Stimulated activated CD4-positive, alpha-beta T cell treated with anti-CD3 and anti-CD28 coated beads, Interleukin-2, amount 100 ng/mL, for 24 hours (primary cell): Measurements from ENCODE around the gene RAI2.

Source experiments
- DNase-seq, 2 donors: peaks; one replicate each; pipeline ENCODE4 v3.0.0-alpha.2; 2020

RAI2 gene

DNA sequence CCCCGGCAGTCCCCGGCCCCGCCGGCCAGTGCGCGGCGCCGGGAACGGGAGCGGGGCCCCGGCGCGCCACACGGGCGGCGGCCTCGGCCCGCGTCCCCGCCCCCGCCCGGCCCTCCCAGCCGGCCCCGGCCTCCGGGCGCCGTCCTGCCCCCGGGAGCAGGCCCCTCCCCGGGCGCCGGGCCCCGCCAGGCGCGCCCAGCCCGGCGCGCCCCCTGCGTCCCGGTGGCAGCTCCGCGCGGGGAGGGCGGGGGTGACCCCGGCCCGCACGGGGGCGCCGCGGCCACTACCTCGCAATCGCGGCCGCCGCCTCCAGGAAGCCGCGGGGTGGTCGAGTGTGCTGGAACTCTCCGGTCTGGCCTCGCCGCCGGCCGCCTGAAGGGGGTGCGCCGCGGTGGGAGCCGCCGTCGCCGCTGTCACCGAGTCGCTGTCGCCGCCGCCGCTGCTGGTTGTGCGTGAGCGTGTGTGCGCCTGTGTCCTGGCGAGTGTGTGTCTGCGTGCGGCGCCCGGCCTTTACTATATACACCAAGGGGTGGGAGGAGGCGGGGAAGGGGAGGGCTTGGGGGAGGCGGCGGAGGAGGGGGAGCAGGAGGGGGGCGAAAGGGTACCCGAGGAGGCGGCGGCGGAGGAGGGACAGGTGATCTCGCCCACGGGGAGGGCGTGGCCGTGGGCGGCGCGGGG is at the start of gene RAI2:
TSS of gene RAI2 (minus strand) at position 488 of the 678 bp plus-strand sequence. CDS start 59,288 bp downstream, outside the sequence.
- peak in 1 of 2 donors; percentile 27 for DNase-seq

DNA sequence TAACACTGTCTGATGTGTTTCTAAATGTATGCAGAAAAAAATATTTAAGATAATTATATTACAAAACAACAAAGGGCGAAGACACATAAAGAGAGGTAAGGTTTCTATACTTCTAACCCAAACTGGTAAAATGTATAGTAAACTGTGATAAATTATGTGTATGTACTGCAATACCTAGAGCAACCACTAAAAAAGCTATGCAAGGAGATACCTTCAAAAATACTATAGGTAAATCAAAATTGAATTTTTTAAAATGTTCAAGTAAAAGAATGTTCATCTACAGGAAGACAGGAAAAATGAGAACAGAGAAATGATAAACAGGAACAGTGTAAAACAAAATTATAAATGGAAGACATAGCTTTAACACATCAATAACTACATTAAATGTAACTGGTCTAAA is 27.3 kb upstream of the RAI2 start:
- no peak for DNase-seq

DNA sequence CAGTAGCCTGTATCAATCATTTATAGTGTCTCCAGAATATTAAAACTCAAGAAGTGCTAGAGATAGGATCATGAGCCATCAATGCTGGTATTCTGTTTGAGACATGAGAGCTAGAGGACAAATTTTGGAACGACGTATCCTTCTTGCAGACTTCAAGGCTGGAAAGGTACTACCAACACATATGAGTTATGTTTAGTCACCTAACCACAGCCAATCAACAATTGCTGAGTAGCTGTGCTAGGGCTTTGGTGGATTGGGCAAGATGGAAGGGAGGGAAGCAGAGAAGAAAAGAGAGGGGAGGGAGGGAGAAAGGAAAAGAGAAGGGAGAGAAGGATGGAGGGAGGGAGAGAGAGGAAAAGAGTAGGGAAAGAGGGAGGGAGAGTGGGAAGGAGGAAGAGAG is 21.6 kb upstream of the RAI2 start:
- DNase-seq: no peak

DNA sequence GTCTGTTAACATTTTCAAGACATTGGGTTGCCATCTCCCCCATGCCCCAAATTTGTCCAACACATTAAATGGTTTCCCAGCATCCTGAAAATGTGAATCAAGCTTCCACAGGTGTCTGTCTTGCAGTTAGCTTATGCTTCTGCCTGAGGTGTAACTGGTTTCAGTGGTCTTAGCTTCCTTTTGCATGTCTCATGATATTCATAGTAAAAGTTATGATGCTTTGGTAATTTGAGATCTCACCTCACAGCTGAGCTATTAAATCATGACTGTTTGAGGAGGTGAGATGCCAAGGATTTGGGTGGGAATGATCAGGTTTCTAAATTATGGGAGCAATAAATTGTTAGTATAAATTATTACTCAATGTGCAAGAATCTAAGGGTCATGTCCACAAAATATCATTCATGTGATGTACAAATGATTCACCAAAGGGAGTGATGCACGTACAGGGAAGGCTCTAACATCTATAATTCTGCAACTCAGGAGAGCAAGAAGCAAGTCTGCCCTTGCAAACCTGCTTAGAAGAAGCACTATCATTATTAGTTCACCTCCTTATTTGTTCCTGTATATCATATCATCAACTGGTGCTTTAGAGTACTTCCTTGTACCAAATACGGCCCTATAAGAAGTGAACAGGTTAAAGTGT is 17.1 kb upstream of the RAI2 start:
- no peak for DNase-seq

DNA sequence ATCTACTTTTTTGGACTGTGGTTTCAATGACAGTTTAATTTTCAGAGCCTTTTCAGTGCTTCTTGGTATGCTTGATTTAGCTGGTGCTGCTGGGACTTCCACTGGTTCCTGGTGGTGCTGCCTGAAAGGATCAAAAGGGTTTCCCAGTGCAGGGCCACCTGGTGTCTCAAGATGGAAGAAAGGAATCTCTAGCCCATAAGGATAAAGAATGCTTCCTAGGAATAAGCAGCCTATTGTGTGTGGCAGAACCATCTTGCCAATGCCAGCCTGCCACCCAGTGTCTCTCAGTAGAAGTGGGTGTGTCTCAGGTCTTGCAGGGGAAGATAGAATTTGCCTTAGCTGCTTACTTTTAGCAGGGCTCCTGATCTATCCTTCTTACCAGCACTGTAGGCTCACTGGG is 15.0 kb upstream of the RAI2 start:
- DNase-seq: no peak

DNA sequence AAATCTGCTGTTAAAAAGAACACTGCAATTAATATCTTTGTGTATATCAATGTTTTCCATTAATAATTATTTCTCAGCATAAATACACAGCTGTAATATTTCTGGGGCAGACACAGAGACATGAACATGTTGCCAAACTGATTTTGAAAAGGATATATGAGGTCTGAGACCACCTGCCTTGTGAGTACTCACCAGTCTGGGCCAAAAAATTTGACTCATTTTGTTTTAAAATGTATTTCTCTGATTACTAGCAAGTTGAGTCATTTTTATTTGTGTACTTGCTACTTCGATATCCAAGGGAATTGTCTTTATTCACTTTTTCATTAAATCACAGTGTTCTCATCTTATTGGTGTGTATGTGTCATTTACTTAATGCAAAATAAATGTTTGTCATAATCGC is 8.5 kb upstream of the RAI2 start:
- no peak for DNase-seq

DNA sequence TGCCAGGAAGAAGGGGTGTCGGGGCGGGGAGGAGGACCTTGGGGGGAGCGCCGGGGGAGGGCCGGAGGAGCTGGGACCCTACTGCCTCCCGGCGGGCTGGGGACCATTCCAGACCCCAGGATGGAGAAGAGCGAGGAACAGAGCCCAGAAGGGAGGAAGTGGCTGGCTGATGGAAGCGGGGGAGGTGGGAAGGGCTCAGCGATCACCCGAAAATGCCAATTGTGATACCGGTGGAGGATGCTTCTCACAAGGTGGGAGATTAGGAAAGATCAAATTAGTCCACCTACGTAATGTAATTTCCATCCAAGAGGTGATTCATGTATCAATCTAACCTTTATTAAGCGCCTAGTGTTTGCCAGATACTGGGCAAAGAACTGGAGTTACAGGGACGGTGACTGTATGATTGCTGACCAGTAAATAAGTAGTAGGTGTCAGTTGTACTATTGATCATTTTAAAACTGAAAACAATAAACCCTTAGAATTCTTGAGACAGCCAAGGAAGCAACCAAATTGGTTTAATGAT is 452 bp upstream of the RAI2 start:
- no peak for DNase-seq

DNA sequence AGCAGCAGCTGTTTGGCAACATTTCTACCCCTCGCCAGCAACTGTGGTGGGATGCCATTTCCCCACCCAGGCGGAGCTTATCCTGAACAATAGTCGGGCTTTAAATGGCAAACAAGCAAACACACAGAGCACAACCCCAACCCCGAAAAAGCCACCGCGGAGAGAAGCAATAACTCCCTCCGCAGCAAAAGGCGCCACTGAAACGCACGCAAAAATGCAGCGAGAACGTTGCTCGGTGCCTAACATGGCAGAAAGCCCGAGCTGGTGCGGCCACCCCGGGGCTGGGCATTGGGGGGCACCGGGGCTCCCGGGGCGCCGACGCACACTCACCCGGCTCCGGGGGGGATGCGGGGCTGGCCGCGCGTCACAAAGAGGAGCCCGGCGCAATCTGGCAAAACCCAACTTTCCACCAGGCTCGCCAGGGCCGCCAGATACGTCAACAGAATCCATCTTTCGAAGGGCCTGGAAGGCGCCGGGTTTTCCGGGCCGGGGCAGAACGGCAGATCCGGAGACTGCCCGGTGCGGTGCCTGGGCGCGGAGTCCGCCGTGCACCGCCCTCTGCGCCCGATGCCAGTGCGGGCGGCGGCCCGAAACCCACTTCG is 818 bp downstream of the RAI2 start:
- no peak for DNase-seq

DNA sequence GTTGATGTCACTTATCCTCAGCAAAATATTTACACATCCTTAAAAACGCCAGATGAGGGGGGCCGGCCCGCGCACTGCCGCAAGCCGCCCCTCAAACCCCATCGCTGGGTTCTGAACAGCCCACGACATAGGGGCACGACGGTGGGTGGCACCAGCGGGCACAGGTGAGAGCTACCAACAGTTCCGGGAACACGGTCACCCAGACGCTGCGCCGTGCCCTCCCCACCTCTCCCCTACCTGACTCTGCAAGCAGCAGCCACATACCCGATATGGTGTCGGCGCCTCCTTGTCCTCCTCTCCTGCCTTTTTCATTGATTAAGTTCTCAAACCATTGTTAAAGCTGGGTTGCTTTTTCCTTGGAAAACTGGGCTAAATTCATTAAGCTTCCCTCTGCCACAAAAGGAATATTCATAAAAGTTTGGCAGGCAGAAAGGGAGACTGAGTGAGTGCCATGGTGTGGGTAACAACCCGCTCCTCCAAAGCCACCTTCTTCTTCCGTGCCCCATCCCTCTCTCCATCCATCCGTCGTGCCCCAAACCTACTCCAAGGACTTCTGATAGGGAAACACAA is 1.4 kb downstream of the RAI2 start:
- no peak for DNase-seq

DNA sequence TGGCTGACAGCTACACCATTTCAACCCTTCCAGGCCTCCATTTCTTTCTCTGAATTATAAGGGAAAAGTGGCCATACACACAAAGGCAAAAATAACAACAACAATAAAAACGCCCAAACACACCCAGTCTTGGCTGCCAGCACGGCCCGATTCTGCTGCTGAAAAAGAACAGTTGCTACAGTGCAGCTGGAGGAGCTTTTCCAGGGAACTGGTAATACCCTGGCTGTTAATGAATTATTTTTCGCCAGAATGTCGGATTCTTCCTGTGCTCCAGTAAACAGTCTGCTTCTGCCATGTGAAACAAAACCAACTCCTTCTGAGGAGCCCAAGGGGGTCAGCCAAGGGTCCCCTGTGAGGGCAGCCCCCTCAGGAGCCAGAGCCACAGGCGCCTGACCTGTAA is 6.6 kb downstream of the RAI2 start:
- DNase-seq: no peak

DNA sequence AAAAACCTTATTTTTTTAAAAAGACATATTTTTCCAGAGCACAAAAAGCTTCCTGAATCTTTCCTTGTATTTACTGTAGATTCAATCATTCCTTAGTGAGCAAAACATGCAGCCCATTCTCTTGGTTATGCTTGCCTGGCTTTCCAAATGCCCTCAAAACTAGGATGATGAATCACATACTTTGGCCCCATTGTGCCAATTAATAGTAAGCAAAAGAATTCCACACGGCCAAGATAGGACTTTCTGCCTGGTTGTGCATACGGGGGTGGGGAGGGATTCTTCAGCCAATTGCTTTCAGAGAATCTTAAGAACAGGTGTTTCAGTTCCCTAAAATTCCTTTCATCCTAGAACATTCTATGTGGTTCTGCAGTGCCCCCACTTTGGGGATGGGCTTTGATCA is 7.0 kb downstream of the RAI2 start:
- DNase-seq: no peak

DNA sequence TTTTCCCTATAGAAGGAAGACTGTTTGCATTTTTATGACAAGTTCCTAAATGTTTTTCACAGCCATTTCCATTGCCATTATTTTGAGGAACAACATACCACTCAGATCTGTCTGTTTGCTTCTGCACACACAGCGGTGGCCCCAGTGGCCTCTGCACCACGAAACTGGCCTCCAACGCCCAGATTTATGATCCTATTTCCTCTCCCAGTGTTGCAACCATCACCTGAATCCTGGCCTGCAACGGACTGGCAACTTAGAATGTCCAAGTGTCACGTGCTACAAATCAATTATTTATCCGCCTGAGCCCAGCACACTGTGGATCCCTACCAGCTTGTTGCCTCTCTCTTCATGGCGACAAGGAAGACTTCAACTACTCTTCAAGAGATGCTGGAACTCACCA is 9.2 kb downstream of the RAI2 start:
- no peak for DNase-seq

DNA sequence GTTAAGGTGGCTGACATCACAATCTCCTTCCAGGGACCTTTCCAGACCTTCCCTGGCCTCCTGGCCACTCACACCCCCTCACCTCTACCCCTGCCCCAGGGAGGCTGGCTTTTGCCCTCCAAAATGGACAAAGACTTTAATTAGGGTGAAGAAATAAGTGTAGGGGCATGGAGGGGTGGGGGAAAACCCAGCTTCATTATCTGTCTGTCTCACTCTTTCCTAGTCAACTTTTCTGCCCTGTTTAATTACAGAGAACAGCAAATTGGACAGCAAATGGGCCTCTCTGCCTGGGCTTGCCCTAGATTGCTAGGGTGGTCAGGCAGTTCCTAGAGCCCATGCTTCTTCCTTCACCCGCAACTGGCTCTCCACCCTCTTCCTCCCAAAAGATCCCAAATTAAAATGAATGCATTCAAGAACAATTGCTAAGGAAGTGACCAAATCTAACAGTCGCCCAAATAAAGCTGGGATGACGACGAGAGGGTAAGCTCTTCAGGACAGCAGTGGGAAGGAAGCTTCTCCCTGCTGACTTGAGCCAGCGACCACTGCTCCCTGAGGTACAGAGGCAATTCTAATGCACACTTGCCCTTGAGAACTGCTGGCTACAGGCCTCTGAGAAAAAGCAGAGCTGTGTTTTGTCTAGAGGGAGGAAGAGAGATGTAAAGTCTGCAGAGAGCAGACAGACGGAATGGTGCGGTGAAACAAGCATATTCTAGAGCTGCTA is 12.4 kb downstream of the RAI2 start:
- DNase-seq: no peak

DNA sequence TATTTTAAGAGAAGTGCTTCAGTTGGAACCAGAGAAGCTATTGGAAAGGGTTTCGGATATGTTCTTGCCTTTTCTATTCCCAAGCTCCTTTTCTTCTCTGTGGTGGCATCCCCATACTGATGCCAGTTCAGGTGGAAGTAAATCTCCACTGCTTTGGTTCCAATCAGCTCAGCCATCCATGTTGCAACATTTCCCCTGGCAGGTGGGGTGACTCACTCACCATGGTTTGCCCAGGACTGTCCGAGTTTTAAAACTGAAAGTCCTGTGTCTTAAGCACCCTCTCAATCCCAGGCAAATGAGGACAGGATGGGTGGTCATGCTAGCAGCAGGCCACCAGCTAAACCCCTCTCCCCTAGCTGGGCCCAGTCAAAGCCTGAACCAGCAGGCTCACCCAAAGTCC is 15.1 kb downstream of the RAI2 start:
- no peak for DNase-seq

DNA sequence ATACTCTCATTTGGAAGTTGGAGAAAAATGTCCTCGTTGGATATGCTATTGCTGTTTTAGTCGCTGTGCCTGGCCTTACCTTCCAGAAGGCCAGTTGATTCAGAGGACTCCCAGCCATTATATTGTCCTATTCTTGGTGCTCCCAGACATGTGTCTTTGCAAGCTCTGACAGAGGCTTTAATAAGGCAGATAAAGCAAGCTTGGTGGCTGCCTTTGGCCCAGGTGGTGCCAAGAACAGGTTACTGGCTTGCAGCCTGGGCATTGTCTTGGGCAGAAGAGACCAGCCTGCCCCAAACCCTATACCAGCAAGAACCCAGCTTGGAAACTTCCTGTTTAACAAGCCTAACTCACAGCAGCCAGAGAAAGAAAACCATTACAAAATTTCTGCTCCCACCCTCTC is 16.9 kb downstream of the RAI2 start:
- DNase-seq: no peak

DNA sequence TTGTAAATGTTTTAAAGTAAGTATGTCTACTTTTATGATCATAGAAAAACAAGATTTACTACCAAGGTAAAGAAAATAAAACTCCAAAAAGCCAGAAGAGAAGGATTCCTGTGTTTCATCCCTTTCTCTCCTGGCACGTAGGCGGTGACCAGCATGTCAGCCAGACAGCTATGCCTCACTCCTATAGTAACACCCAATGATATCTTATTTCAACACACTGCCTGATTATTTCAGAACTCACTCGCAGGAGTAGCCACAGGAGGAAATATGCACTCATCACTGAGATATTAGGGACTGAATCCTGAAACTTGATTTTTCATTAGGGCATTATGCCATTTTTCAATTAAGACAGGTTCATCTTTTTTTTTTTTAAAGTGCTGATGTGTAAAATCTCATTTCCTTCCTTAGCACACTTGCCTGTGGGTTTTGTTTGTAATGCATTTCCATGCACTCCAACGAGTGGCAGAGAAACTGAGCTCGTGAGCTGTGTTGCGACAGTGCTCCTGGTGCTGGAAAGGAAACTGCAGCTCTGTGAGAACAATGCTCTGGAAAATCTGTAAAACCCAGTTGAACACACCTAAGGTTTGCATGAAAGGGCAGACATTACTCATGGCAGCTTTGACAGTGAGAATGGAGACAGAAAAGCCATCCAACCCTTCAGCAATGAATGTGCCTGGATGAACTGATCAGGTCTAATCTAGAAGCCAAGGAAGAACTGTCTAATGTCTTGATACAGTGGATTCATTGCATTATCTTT is 18.2 kb downstream of the RAI2 start:
- no peak for DNase-seq

DNA sequence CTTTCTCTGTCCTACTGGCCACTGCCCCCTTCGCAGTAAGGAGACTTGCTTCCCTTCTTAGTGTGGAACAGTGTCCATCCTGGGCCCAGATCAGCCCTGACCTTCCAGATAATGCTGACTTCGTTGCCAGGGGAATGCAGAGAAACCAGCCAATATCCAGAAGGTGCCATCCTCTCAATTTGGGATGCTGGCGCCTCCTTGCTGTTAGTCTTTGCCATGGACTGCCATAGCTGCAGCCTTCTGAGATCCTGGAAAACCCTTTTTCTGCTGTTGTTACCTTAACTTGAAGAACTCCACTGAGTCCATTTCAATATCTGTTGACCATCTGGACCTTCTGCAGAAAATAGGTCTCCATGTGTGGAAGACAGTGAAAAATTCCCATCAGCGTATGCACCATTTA is 21.8 kb downstream of the RAI2 start:
- DNase-seq: no peak

DNA sequence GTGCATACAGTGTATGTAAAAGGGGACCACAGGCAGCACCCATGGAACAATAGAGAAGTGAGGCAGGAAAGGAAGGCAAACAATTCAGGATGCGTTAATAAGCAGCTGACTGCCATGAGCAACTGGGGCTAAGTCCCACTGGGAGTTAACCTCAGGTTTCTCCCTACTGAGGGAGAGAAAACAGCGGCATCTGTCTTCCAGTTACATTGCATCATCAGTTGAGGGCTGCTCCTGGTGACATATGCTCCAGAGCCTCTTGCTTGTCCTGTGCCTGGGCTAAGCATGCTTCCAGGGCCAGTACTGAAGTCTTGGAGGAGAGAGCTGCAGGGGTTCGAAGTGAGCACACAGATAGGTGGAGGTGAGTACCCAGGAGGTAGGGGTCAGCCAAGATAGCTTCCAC is 24.3 kb downstream of the RAI2 start:
- DNase-seq: no peak

DNA sequence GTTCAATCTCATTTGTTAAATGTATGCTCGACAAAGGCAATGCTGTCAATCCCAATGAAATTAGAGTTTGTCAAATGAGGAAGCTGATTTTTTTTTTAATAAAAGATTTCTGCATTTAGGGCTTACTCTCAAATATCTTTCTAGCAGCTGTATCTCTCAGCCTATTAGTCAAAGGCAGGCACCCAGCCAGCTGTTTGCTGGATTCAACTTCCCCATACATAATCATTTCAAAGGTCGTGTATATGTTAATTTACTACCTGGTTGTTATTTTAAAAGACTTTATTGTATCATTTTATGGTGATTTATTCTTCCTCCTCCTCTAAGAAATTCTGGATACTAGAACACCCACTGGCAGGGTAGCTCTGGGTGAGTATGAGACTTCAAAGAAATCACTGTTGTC is 27.1 kb downstream of the RAI2 start:
- no peak for DNase-seq

DNA sequence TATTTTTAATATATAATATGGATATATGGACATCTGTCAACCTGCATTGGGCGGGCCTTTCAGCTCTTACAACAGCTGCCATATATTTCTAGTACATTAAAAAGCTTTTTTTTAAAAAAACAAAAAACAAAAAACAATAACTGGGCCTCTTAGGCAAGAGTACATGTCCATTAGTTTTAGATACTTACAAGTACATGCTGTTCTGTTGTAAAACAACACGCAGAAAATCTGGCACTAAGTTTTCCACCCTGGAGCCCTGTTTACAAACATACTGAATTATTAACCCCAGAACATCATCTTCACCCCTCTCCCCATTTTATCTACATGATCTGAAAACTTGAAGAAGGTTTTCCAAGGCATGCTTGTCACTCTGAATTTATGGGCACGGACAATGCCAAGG is 29.8 kb downstream of the RAI2 start:
- DNase-seq: no peak

DNA sequence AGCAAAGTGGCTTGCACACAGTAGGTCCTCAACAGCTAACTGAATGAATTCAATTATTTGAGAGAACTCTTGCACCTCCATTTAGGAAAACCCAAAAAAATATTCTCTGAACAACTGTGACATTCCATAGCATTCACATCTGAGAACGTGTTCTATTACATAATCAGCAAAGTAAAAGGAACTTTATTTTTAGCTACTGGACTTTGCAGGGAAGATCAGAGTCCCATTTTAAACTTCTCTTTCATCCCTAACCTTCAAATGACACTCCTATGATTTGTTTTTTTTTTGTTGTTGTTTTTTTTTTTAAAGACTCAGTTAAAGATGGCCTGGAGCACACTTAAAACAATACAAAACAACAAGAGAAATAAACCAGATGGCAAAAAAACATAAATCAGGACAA is 30.9 kb downstream of the RAI2 start:
- no peak for DNase-seq

DNA sequence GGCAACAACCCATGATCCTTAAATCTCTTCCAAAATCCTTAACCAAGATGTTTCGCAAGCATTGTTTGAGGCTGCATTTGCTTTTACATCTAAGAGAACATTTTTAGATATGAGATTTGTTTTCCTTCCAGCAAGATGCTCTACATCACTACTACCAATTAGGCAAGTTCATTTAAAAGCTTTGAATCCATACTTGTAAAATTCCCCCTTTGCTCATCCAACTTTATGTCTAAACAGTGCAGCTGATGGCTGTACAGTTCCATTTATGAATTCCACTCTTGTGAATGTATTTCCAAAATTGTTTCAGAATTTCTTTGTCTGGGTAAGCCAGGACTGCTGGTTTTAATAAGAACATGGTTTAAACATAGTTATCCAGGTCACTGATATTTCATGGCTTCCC is 31.5 kb downstream of the RAI2 start:
- DNase-seq: no peak

DNA sequence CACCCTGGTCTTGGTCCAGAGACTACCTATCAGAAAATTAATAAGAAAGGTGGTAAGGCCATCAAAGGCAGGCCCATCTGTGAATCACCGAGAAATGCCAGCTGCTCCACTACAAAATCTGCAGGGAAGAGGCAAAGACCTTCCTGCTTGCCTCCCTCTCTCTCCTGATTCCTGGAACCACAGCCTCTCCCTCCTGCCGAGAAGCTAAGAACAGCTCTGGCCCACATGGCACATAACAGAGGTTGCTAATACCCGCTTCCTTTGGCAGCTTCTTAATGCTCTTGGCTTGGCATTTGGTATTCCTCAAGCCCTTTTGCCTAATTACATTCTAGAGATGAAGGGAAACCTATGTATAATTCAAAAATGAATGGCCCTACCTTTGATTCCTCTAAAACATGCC is 32.9 kb downstream of the RAI2 start:
- DNase-seq: no peak
